NCI-H1048 (cell line): ENCODE measurements around the gene WDR33.

Experiments
- DNase-seq: peaks from one replicate; lab custom pipeline; 2025; lab: John Stamatoyannopoulos, UW

Gene WDR33

GRCh38 chr2:127695491-127696472, 115.2 kb downstream of the WDR33 start:
- DNase-seq, result no peak

- DNase-seq, result no peak
Measured at GRCh38 chr2:127694986-127695385, 116.0 kb downstream of the WDR33 start.

GRCh38 chr2:127690696-127691095, 120.3 kb downstream of the WDR33 start:
- no peak for DNase-seq

GRCh38 chr2:127688405-127688804, 122.6 kb downstream of the WDR33 start:
- DNase-seq, result no peak

- no peak for DNase-seq
Measured at GRCh38 chr2:127685410-127686080, 125.4 kb downstream of the WDR33 start.

- no peak for DNase-seq
Measured at GRCh38 chr2:127683757-127684156, 127.2 kb downstream of the WDR33 start.

- DNase-seq, result no peak
Measured at GRCh38 chr2:127683056-127683455, 127.9 kb downstream of the WDR33 start.

GRCh38 chr2:127681976-127682857, 128.8 kb downstream of the WDR33 start:
- no peak for DNase-seq

- DNase-seq, result no peak
Measured at GRCh38 chr2:127681288-127681804, 129.6 kb downstream of the WDR33 start.

- no peak for DNase-seq
Measured at GRCh38 chr2:127680706-127681287, 130.2 kb downstream of the WDR33 start.

- no peak for DNase-seq
Measured at GRCh38 chr2:127679680-127680361, 131.2 kb downstream of the WDR33 start.

GRCh38 chr2:127678991-127679390, 132.0 kb downstream of the WDR33 start:
- DNase-seq, result no peak

GRCh38 chr2:127678531-127678930, 132.4 kb downstream of the WDR33 start:
- no peak for DNase-seq

GRCh38 chr2:127676906-127677305, 134.1 kb downstream of the WDR33 start:
- DNase-seq, result no peak

- no peak for DNase-seq
Measured at GRCh38 chr2:127675331-127676261, 135.4 kb downstream of the WDR33 start, which contains the start of gene LIMS2. Gene LIMS2 (minus strand): TSS chr2:127675530. CDS start chr2:127675024, 506 bp downstream.

GRCh38 chr2:127674241-127675209, 136.4 kb downstream of the WDR33 start:
- DNase-seq, result no peak

- no peak for DNase-seq
Measured at GRCh38 chr2:127673291-127674069, 137.5 kb downstream of the WDR33 start.
